ENCODE results near the gene OXCT1. TPM values are rescaled to one million over a fixed set of nuclear protein-coding genes. Genes with fewer than 3 reads are reported as not detected.

The OXCT1 gene
- total and polyA plus RNA-seq, 9 of the 15 experiments (the other 6 are each of a cell fraction or from before 2014, with no cell fraction given), result 24.7 to 61.2 (median 41.9) TPM

GRCh38 chr5:41837793-41838192 is 32.4 kb downstream of the OXCT1 start (continued):
- no peak for TF ChIP-seq MYC (IDR thresholded peaks at IDR 0.05; ENCODE audit: low read depth, low read length)
- no peak for TF ChIP-seq MYC (CRISPR knock-in tag; IDR thresholded peaks at IDR 0.05; ENCODE audit: borderline replicate concordance, low read depth)

- H3K9me3 ChIP-seq (replicated peaks; ENCODE audit: control insufficient read depth, insufficient read depth, low read depth, low read length), result no peaks in the 10 kb centered on the region
- H3K4me3 ChIP-seq, result no peak overlapping the region
- peaks cover 55% of the 10 kb centered on the region for H3K36me3 ChIP-seq (ENCODE audit: control insufficient read depth, insufficient read depth, low read length)
- FAIRE-seq, result no peak
- DNase-seq (ENCODE audit: extremely low read depth in 1 of 4, low spot score in 3 of 4), result no peak
- no peak for ATAC-seq
- ChIA-PET POLR2A (interaction anchor here (1.5 kb wide), 1 partner anchor 9 kb away, joined by 5 read pairs; no protein-coding TSS in a partner anchor), CTCF (ENCODE audit: low intra/inter-chr PET ratio) (no interaction called here)
- no TSS peak for BruUV-seq (replicated peaks)
- H4K20me1 ChIP-seq (replicated peaks; ENCODE audit: control insufficient read depth, insufficient read depth, low read length), result no peaks in the 10 kb centered on the region
- no peaks in the 10 kb centered on the region for H3K9me1 ChIP-seq (ENCODE audit: control insufficient read depth, insufficient read depth, low read length)
- H3K27me3 ChIP-seq (ENCODE audit: control insufficient read depth in 2 of 2, insufficient read depth in 2 of 2, low read length in 2 of 2), result no peaks in the 10 kb centered on the region
- no peak overlapping the region for H3K27ac ChIP-seq (ENCODE audit: extremely low read depth, low read depth, low read length)
- in situ Hi-C loops (cut with MboI), result no loop called here
- no peaks in the 10 kb centered on the region for H3K4me1 ChIP-seq (replicated peaks in 1 of 2; ENCODE audit: control insufficient read depth in 2 of 2, insufficient read depth in 2 of 2, low read length in 2 of 2)
- no peak overlapping the region for H3K9ac ChIP-seq (ENCODE audit: insufficient read depth in 1 of 2, low read depth in 2 of 2, low read length in 2 of 2)
- intact Hi-C loops (cut with micrococcal nuclease), result no loop called here
- no peaks in the 10 kb centered on the region for H3K79me2 ChIP-seq (ENCODE audit: control insufficient read depth, insufficient read depth, low read length)
- H2AFZ ChIP-seq (ENCODE audit: low read depth, low read length), result no peak overlapping the region
- H3K4me2 ChIP-seq (ENCODE audit: insufficient read depth, low read length), result no peak overlapping the region
- TF ChIP-seq ZNF507 (tag; conservative IDR thresholded peaks at IDR 0.05) (no peak), BHLHE40 (IDR thresholded peaks at IDR 0.05; ENCODE audit: low read length) (peak; percentile 61)
- WGBS (ENCODE audit: insufficient coverage, low coverage, missing lambda C conversion rate), result 17% methylated on average over 3 of the region's 3 CpGs
These were observed 34.6 kb downstream of the OXCT1 start for GRCh38 chr5:41835645-41836044.

- CTCF ChIA-PET (ENCODE audit: low intra/inter-chr PET ratio), result no interaction called here
- TF ChIP-seq ZNF586 (CRISPR knock-in tag; conservative IDR thresholded peaks at IDR 0.05), result no peak
- no peak for TF ChIP-seq ELF1 (tag; IDR thresholded peaks at IDR 0.05)
- H3K9me1 ChIP-seq (ENCODE audit: control insufficient read depth, insufficient read depth, low read length), result no peaks in the 10 kb centered on the region
- in situ Hi-C loops (cut with MboI), result no loop called here
- no peak overlapping the region for H2AFZ ChIP-seq (ENCODE audit: low read depth, low read length)
- H3K4me1 ChIP-seq (replicated peaks in 1 of 2; ENCODE audit: control insufficient read depth in 2 of 2, insufficient read depth in 2 of 2, low read length in 2 of 2), result no peaks in the 10 kb centered on the region
- no peaks in the 10 kb centered on the region for H3K9me3 ChIP-seq (replicated peaks; ENCODE audit: control insufficient read depth, insufficient read depth, low read depth, low read length)
- H3K79me2 ChIP-seq (ENCODE audit: control insufficient read depth, insufficient read depth, low read length), result no peaks in the 10 kb centered on the region
- no peak for FAIRE-seq
- peaks cover 53% of the 10 kb centered on the region for H3K36me3 ChIP-seq (ENCODE audit: control insufficient read depth, insufficient read depth, low read length)
- intact Hi-C loops (cut with micrococcal nuclease), result no loop called here
- no peak overlapping the region for H3K9ac ChIP-seq (ENCODE audit: insufficient read depth in 1 of 2, low read depth in 2 of 2, low read length in 2 of 2)
- no peak overlapping the region for H3K4me3 ChIP-seq
- POLR2A ChIA-PET, result interaction anchor here (0.8 kb wide), 1 partner anchor 9 kb away, joined by 3 read pairs; no protein-coding TSS in a partner anchor
- no peak overlapping the region for H3K27ac ChIP-seq (ENCODE audit: extremely low read depth, low read depth, low read length)
- no peaks in the 10 kb centered on the region for H4K20me1 ChIP-seq (replicated peaks; ENCODE audit: control insufficient read depth, insufficient read depth, low read length)
- DNase-seq (ENCODE audit: extremely low read depth in 1 of 4, low spot score in 3 of 4), result no peak
- no peak for ATAC-seq
- no TSS peak for BruUV-seq (replicated peaks)
- H3K27me3 ChIP-seq (ENCODE audit: control insufficient read depth in 2 of 2, insufficient read depth in 2 of 2, low read length in 2 of 2), result no peaks in the 10 kb centered on the region
- no peak overlapping the region for H3K4me2 ChIP-seq (ENCODE audit: insufficient read depth, low read length)
- 43% methylated on average over 1 of the region's 1 CpG for WGBS (ENCODE audit: insufficient coverage, low coverage, missing lambda C conversion rate)
These were observed 35.7 kb downstream of the OXCT1 start for GRCh38 chr5:41834506-41834905.

All from K562 (cell line).